ENCODE measurements around the gene RPL28. TPM values are rescaled to one million over a fixed set of nuclear protein-coding genes. Genes with fewer than 3 reads are reported as not detected.
"Not testable (repeated sequence)": the region's sequence is repeated elsewhere in the genome, so short reads cannot be mapped to it uniquely, and the experiment has no call there.

Gene RPL28
- total and polyA plus RNA-seq, 2 of the 13 experiments (the other 11 are each of a cell fraction or from before 2014, with no cell fraction given), result 105 to 420 TPM

- CTCF ChIA-PET (ENCODE audit: low intra/inter-chr PET ratio, low total read pairs); in situ Hi-C loops (cut with HindIII; ENCODE audit: extremely low pct_ligation_motif_present, low pct_unique_long_range_greater_than_20kb); H3K79me2 ChIP-seq (ENCODE audit: insufficient read depth, low read length); H3K4me1 ChIP-seq (ENCODE audit: insufficient read depth, low read length); H3K4me2 ChIP-seq (ENCODE audit: low read depth, low read length); ATAC-seq; H3K9ac ChIP-seq (ENCODE audit: insufficient read depth, low read depth, low read length); DNase-seq (ENCODE audit: low spot score); H3K27ac ChIP-seq (ENCODE audit: extremely low read length, insufficient read depth, low read length); intact Hi-C loops (cut with micrococcal nuclease; ENCODE audit: unreplicated experiment); H2AFZ ChIP-seq (ENCODE audit: low read length); H4K20me1 ChIP-seq (ENCODE audit: insufficient read depth, low read length); BruUV-seq (replicated peaks); H3K9me3 ChIP-seq (ENCODE audit: low read length); H3K4me3 ChIP-seq (replicated peaks in 1 of 3; ENCODE audit: insufficient read depth in 1 of 3, low read depth in 2 of 3, low read length in 3 of 3); H3K36me3 ChIP-seq (replicated peaks in 1 of 2; ENCODE audit: control insufficient read depth in 1 of 2, insufficient read depth in 2 of 2, low read length in 2 of 2): not testable (repeated sequence)
- peak; percentile 23 for FAIRE-seq
- POLR2A ChIA-PET, result interaction anchor here (0.7 to 1.1 kb wide), 2 partner anchors 82 to 120 kb away, joined by 3 read pairs; no protein-coding TSS in a partner anchor
- 29% methylated on average over 3 of the region's 4 CpGs for WGBS (ENCODE audit: low lambda C conversion rate)
- H3K27me3 ChIP-seq (ENCODE audit: control insufficient read depth in 1 of 2, insufficient read depth in 2 of 2, low read length in 2 of 2), result peaks cover 0 to 23% of the 10 kb centered on the region in 2 experiments; a peak in 1 of 5 replicates
Measured at GRCh38 chr19:55421281-55421680, 35.5 kb downstream of the RPL28 start.

GRCh38 chr19:55423225-55424005 is 37.7 kb downstream of the RPL28 start:
- H3K4me2 ChIP-seq (ENCODE audit: low read depth, low read length), result no peak overlapping the region
- H2AFZ ChIP-seq (ENCODE audit: low read length), result no peak overlapping the region
- BruUV-seq (replicated peaks), result no TSS peak
- 24% methylated on average over 13 of the region's 13 CpGs for WGBS (ENCODE audit: low lambda C conversion rate)
- CTCF ChIA-PET (ENCODE audit: low intra/inter-chr PET ratio, low total read pairs), result no interaction called here
- POLR2A ChIA-PET, result no interaction called here
- no peaks in the 10 kb centered on the region for H3K79me2 ChIP-seq (ENCODE audit: insufficient read depth, low read length)
- intact Hi-C loops (cut with micrococcal nuclease; ENCODE audit: unreplicated experiment) (no loop called here), in situ Hi-C loops (cut with HindIII; ENCODE audit: extremely low pct_ligation_motif_present, low pct_unique_long_range_greater_than_20kb) (no loop called here)
- no peak overlapping the region for H3K9ac ChIP-seq (ENCODE audit: insufficient read depth, low read depth, low read length)
- no peaks in the 10 kb centered on the region for H3K36me3 ChIP-seq (replicated peaks in 1 of 2; ENCODE audit: control insufficient read depth in 1 of 2, insufficient read depth in 2 of 2, low read length in 2 of 2)
- H4K20me1 ChIP-seq (ENCODE audit: insufficient read depth, low read length), result no peaks in the 10 kb centered on the region
- no peak for FAIRE-seq
- ATAC-seq, result no peak
- H3K4me1 ChIP-seq (ENCODE audit: insufficient read depth, low read length), result no peaks in the 10 kb centered on the region
- H3K4me3 ChIP-seq (replicated peaks in 1 of 3; ENCODE audit: insufficient read depth in 1 of 3, low read depth in 2 of 3, low read length in 3 of 3), result no peak overlapping the region
- H3K27ac ChIP-seq (ENCODE audit: extremely low read length, insufficient read depth, low read length), result no peak overlapping the region
- DNase-seq (ENCODE audit: low spot score), result no peak
- peaks cover 0 to 26% of the 10 kb centered on the region in 2 experiments; a peak in 1 of 5 replicates for H3K27me3 ChIP-seq (ENCODE audit: control insufficient read depth in 1 of 2, insufficient read depth in 2 of 2, low read length in 2 of 2)
- no peaks in the 10 kb centered on the region for H3K9me3 ChIP-seq (ENCODE audit: low read length)
- TF ChIP-seq CREB1 (IDR thresholded peaks at IDR 0.05) (0 out of 2 replicates have a peak, but pooled peaks have one; percentile 6), CREB1 (CRISPR knock-in tag; IDR thresholded peaks at IDR 0.05) (no peak), ATF7 (IDR thresholded peaks at IDR 0.05) (peak; percentile 63; the same call in 1 of the 2 replicates), ATF7 (CRISPR knock-in tag; IDR thresholded peaks at IDR 0.05) (no peak), FOXP1 (IDR thresholded peaks at IDR 0.05) (peak; percentile 64), FOXP1 (CRISPR knock-in tag; IDR thresholded peaks at IDR 0.05) (no peak), ZFP36 (IDR thresholded peaks at IDR 0.05; ENCODE audit: borderline replicate concordance, low read depth, low read length, partially characterized antibody) (no peak)

Data from HepG2 (cell line).